ENCODE data around the gene C4BPA.

C4BPA gene

DNA sequence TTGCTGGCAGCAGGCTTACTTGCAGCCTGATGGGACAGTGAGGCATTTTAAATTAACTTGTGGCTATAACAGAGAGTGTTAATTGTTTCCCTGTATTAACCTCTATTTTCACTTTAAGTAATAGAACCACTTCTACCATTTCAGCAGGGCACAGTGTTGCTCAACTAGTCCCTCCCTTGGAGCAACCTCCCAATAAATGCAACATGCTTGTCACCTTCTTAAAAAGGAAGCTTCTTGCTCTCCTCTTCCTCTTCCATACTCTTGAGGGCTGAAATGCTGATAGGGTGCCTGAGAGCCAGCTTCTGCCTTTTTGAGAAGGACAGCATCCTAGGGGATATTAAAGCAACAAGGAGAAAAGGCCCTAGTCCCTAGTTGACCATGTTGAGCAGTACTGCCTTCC lies 52.1 kb downstream of the C4BPA start:
- Histone ChIP-seq H3K9me2 (replicated peaks; ENCODE audit: low read depth, low read length) (no peaks in the 10 kb centered on the region), H3K79me2 (ENCODE audit: insufficient read depth, low read length) (no peaks in the 10 kb centered on the region), H3K9ac (ENCODE audit: low read depth, low read length, poor library complexity, severe bottlenecking) (no peak overlapping the region), H3K4me1 (ENCODE audit: insufficient read depth, low read length, poor library complexity, severe bottlenecking) (no peaks in the 10 kb centered on the region), H3K4me2 (ENCODE audit: low read depth, low read length, poor library complexity, severe bottlenecking) (no peak overlapping the region), H3F3A (ENCODE audit: low read depth) (no peaks in the 10 kb centered on the region), H3K9me3 (ENCODE audit: insufficient read depth, low read depth, low read length) (no peaks in the 10 kb centered on the region; the same call in 1 of the 2 replicates), H4K20me1 (ENCODE audit: insufficient read depth, low read length, poor library complexity, severe bottlenecking) (no peaks in the 10 kb centered on the region), H3K4me3 (ENCODE audit: low read length, poor library complexity, severe bottlenecking) (no peak overlapping the region), H3K36me3 (ENCODE audit: insufficient read depth, low read length) (no peaks in the 10 kb centered on the region), H3K27me3 (ENCODE audit: insufficient read depth, low read length, poor library complexity, severe bottlenecking) (no peaks in the 10 kb centered on the region), H2AFZ (ENCODE audit: low read length) (no peak overlapping the region)
- no peak for TF ChIP-seq EZH2phosphoT487 (IDR thresholded peaks at IDR 0.05; ENCODE audit: borderline replicate concordance)
- TF ChIP-seq, protein P1, sequence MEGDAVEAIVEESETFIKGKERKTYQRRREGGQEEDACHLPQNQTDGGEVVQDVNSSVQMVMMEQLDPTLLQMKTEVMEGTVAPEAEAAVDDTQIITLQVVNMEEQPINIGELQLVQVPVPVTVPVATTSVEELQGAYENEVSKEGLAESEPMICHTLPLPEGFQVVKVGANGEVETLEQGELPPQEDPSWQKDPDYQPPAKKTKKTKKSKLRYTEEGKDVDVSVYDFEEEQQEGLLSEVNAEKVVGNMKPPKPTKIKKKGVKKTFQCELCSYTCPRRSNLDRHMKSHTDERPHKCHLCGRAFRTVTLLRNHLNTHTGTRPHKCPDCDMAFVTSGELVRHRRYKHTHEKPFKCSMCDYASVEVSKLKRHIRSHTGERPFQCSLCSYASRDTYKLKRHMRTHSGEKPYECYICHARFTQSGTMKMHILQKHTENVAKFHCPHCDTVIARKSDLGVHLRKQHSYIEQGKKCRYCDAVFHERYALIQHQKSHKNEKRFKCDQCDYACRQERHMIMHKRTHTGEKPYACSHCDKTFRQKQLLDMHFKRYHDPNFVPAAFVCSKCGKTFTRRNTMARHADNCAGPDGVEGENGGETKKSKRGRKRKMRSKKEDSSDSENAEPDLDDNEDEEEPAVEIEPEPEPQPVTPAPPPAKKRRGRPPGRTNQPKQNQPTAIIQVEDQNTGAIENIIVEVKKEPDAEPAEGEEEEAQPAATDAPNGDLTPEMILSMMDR (conservative IDR thresholded peaks at IDR 0.05; ENCODE audit: low read length), result no peak

GRCh38 chr1:207156826-207157225 lies 52.8 kb downstream of the C4BPA start:
- Histone ChIP-seq H3K9ac (ENCODE audit: low read depth, low read length, poor library complexity, severe bottlenecking) (no peak overlapping the region), H3K9me3 (ENCODE audit: insufficient read depth, low read depth, low read length) (no peaks in the 10 kb centered on the region), H3K4me2 (ENCODE audit: low read depth, low read length, poor library complexity, severe bottlenecking) (no peak overlapping the region), H3K4me3 (ENCODE audit: low read length, poor library complexity, severe bottlenecking) (no peak overlapping the region), H3K36me3 (ENCODE audit: insufficient read depth, low read length) (no peaks in the 10 kb centered on the region), H3K79me2 (ENCODE audit: insufficient read depth, low read length) (no peaks in the 10 kb centered on the region), H2AFZ (ENCODE audit: low read length) (no peak overlapping the region), H3K9me2 (replicated peaks; ENCODE audit: low read depth, low read length) (no peaks in the 10 kb centered on the region), H3K4me1 (ENCODE audit: insufficient read depth, low read length, poor library complexity, severe bottlenecking) (no peaks in the 10 kb centered on the region), H3F3A (ENCODE audit: low read depth) (no peaks in the 10 kb centered on the region), H3K27me3 (ENCODE audit: insufficient read depth, low read length, poor library complexity, severe bottlenecking) (no peaks in the 10 kb centered on the region), H4K20me1 (ENCODE audit: insufficient read depth, low read length, poor library complexity, severe bottlenecking) (no peaks in the 10 kb centered on the region)
- no peak for TF ChIP-seq EZH2phosphoT487 (IDR thresholded peaks at IDR 0.05; ENCODE audit: borderline replicate concordance)
- TF ChIP-seq, protein P1 (conservative IDR thresholded peaks at IDR 0.05; ENCODE audit: low read length), result no peak

GRCh38 chr1:207164086-207164485 lies 60.1 kb downstream of the C4BPA start:
- no peaks in the 10 kb centered on the region for H3K4me1 ChIP-seq (ENCODE audit: insufficient read depth, low read length, poor library complexity, severe bottlenecking)
- H3K36me3 ChIP-seq (ENCODE audit: insufficient read depth, low read length), result no peaks in the 10 kb centered on the region
- no peak overlapping the region for H3K9ac ChIP-seq (ENCODE audit: low read depth, low read length, poor library complexity, severe bottlenecking)
- TF ChIP-seq, protein P1 (conservative IDR thresholded peaks at IDR 0.05; ENCODE audit: low read length), result no peak
- no peak for TF ChIP-seq EZH2phosphoT487 (IDR thresholded peaks at IDR 0.05; ENCODE audit: borderline replicate concordance)
- H2AFZ ChIP-seq (ENCODE audit: low read length), result no peak overlapping the region
- H3K27me3 ChIP-seq (ENCODE audit: insufficient read depth, low read length, poor library complexity, severe bottlenecking), result no peaks in the 10 kb centered on the region
- H3K79me2 ChIP-seq (ENCODE audit: insufficient read depth, low read length), result no peaks in the 10 kb centered on the region
- no peaks in the 10 kb centered on the region for H3F3A ChIP-seq (ENCODE audit: low read depth)
- no peak overlapping the region for H3K4me3 ChIP-seq (ENCODE audit: low read length, poor library complexity, severe bottlenecking)
- H3K9me3 ChIP-seq (ENCODE audit: insufficient read depth, low read depth, low read length), result no peaks in the 10 kb centered on the region
- no peaks in the 10 kb centered on the region for H3K9me2 ChIP-seq (replicated peaks; ENCODE audit: low read depth, low read length)
- no peak overlapping the region for H3K4me2 ChIP-seq (ENCODE audit: low read depth, low read length, poor library complexity, severe bottlenecking)
- no peaks in the 10 kb centered on the region for H4K20me1 ChIP-seq (ENCODE audit: insufficient read depth, low read length, poor library complexity, severe bottlenecking)
